ENCODE measurements around the gene NPAS3. TPM values are rescaled to one million over a fixed set of nuclear protein-coding genes. Genes with fewer than 3 reads are reported as not detected.

The NPAS3 gene
- total RNA-seq, 1 donor from 2014 or later, result 6.1 TPM

GRCh38 chr14:33705490-33705889, 766.8 kb downstream of the NPAS3 start:
- no peaks in the 10 kb centered on the region for H3K9me3 Mint-ChIP-seq (ENCODE audit: low read depth)
- H3K4me1 Mint-ChIP-seq (ENCODE audit: low read depth), result peaks cover 26% of the 10 kb centered on the region
- no peaks in the 10 kb centered on the region for H3K36me3 Mint-ChIP-seq (ENCODE audit: insufficient read depth)
- no peak overlapping the region for H3K4me3 Mint-ChIP-seq (ENCODE audit: low read depth)
- no peak overlapping the region for H3K27ac Mint-ChIP-seq
- H3K27me3 Mint-ChIP-seq, result peaks cover 17% of the 10 kb centered on the region
- no peak for TF ChIP-seq CTCF (IDR thresholded peaks at IDR 0.05; ENCODE audit: unreplicated experiment)
- DNase-seq (ENCODE audit: low spot score, unreplicated experiment), result no peak

- H3K4me3 Mint-ChIP-seq (ENCODE audit: low read depth), result no peak overlapping the region
- no peaks in the 10 kb centered on the region for H3K36me3 Mint-ChIP-seq (ENCODE audit: insufficient read depth)
- no peak for DNase-seq (ENCODE audit: low spot score, unreplicated experiment)
- H3K27me3 Mint-ChIP-seq, result peaks cover 23% of the 10 kb centered on the region
- H3K4me1 Mint-ChIP-seq (ENCODE audit: low read depth), result peaks cover 27% of the 10 kb centered on the region
- TF ChIP-seq CTCF (IDR thresholded peaks at IDR 0.05; ENCODE audit: unreplicated experiment), result no peak
- no peak overlapping the region for H3K27ac Mint-ChIP-seq
- no peaks in the 10 kb centered on the region for H3K9me3 Mint-ChIP-seq (ENCODE audit: low read depth)
Measured at GRCh38 chr14:33707716-33708115, 769.0 kb downstream of the NPAS3 start.

- Mint-ChIP-seq H3K27ac (no peak overlapping the region), H3K36me3 (ENCODE audit: insufficient read depth) (no peaks in the 10 kb centered on the region), H3K27me3 (peaks cover 23% of the 10 kb centered on the region), H3K9me3 (ENCODE audit: low read depth) (no peaks in the 10 kb centered on the region), H3K4me3 (ENCODE audit: low read depth) (no peak overlapping the region), H3K4me1 (ENCODE audit: low read depth) (peaks cover 30% of the 10 kb centered on the region)
- no peak for TF ChIP-seq CTCF (IDR thresholded peaks at IDR 0.05; ENCODE audit: unreplicated experiment)
- DNase-seq (ENCODE audit: low spot score, unreplicated experiment), result no peak
Measured at GRCh38 chr14:33709283-33709682, 770.6 kb downstream of the NPAS3 start.

GRCh38 chr14:33709711-33710110, 771.0 kb downstream of the NPAS3 start:
- Mint-ChIP-seq H3K36me3 (ENCODE audit: insufficient read depth) (no peaks in the 10 kb centered on the region), H3K27ac (no peak overlapping the region), H3K9me3 (ENCODE audit: low read depth) (no peaks in the 10 kb centered on the region), H3K27me3 (peaks cover 23% of the 10 kb centered on the region), H3K4me3 (ENCODE audit: low read depth) (no peak overlapping the region), H3K4me1 (ENCODE audit: low read depth) (peaks cover 28% of the 10 kb centered on the region)
- DNase-seq (ENCODE audit: low spot score, unreplicated experiment), result no peak
- TF ChIP-seq CTCF (IDR thresholded peaks at IDR 0.05; ENCODE audit: unreplicated experiment), result no peak

GRCh38 chr14:33710273-33710672, 771.6 kb downstream of the NPAS3 start:
- H3K36me3 Mint-ChIP-seq (ENCODE audit: insufficient read depth), result no peaks in the 10 kb centered on the region
- TF ChIP-seq CTCF (IDR thresholded peaks at IDR 0.05; ENCODE audit: unreplicated experiment), result no peak
- H3K4me3 Mint-ChIP-seq (ENCODE audit: low read depth), result no peak overlapping the region
- no peaks in the 10 kb centered on the region for H3K9me3 Mint-ChIP-seq (ENCODE audit: low read depth)
- peaks cover 24% of the 10 kb centered on the region for H3K4me1 Mint-ChIP-seq (ENCODE audit: low read depth)
- H3K27ac Mint-ChIP-seq, result no peak overlapping the region
- no peak for DNase-seq (ENCODE audit: low spot score, unreplicated experiment)
- H3K27me3 Mint-ChIP-seq, result peaks cover 23% of the 10 kb centered on the region

Measured in progenitor cell of endocrine pancreas (in vitro differentiated cells).